K562 (cell line): Measurements from ENCODE around the gene ABHD8. TPM values are rescaled to one million over a fixed set of nuclear protein-coding genes. Genes with fewer than 3 reads are reported as not detected.

Experiments used
- BRD9 ChIP-seq: fragments of 450-650 bp; IDR thresholded peaks from 2 replicates; pipeline ENCODE4 v1.6.1; 2018; ENCODE audit warnings: low read depth; ENCODE audit not compliant: partially characterized antibody
- CBFB ChIP-seq: sonication (generic); formaldehyde crosslinking; IDR thresholded peaks from 2 replicates; pipeline ENCODE4 v1.4.0; 2020; ENCODE audit warnings: mild to moderate bottlenecking, missing genetic modification reagents
- CSDE1 ChIP-seq, 2 experiments: fragments of 450-650 bp; IDR thresholded peaks; 2 replicates each; pipeline ENCODE4 v1.6.1; 2016; ENCODE audit warnings: mild to moderate bottlenecking in 1 of 2
- FOXP1 ChIP-seq: sonication (generic); formaldehyde crosslinking; IDR thresholded peaks from 2 replicates; pipeline ENCODE4 v1.8.0; 2022; ENCODE audit warnings: mild to moderate bottlenecking, missing genetic modification reagents
- HLTF ChIP-seq: fragments of 450-650 bp; IDR thresholded peaks from 2 replicates; pipeline ENCODE4 v1.6.1; 2016
- KLF13 ChIP-seq: fragments of 450-650 bp; IDR thresholded peaks from 2 replicates; pipeline ENCODE4 v1.6.1; 2016; ENCODE audit warnings: missing genetic modification characterization, low read depth, mild to moderate bottlenecking, missing compliant biosample characterization, moderate library complexity, borderline replicate concordance
- MXI1 ChIP-seq: IDR thresholded peaks from 2 replicates; pipeline ENCODE4 v1.6.1; 2011; ENCODE audit warnings: low read depth, mild to moderate bottlenecking, improper control_type of control experiment, low read length
- MYC ChIP-seq, 2 experiments: fragments of 250-450 bp in 1 of 2; sonication (Bioruptor Pico) in 1 of 2; IDR thresholded peaks; 2 replicates each; pipeline versions ENCODE4 v1.5.1 to v1.6.1; 2012 to 2021; ENCODE audit warnings: low read depth in 2 of 2, borderline replicate concordance in 1 of 2, improper control_type of control experiment in 1 of 2, low read length in 1 of 2, mild to moderate bottlenecking in 1 of 2, moderate library complexity in 1 of 2
- NR2F6 ChIP-seq: fragments of 450-650 bp; formaldehyde crosslinking; IDR thresholded peaks from 2 replicates; pipeline ENCODE4 v1.4.0; 2020; ENCODE audit warnings: mild to moderate bottlenecking
- PHB ChIP-seq: fragments of 250-450 bp; sonication (Bioruptor Pico); IDR thresholded peaks from 2 replicates; pipeline ENCODE4 v1.5.0; 2021
- PML ChIP-seq: IDR thresholded peaks from 2 replicates; pipeline ENCODE4 v1.6.1; 2012; ENCODE audit warnings: low read length, inconsistent platforms
- POLR2A ChIP-seq: fragments of 450-650 bp; conservative IDR thresholded peaks from 2 replicates; pipeline ENCODE4 v1.6.1; 2016
- SMAD1 ChIP-seq: fragments of 150-350 bp; IDR thresholded peaks from 2 replicates; pipeline ENCODE4 v1.6.1; 2014; ENCODE audit warnings: low read length, low read depth; ENCODE audit not compliant: partially characterized antibody
- SP2 ChIP-seq: IDR thresholded peaks from 2 replicates; pipeline ENCODE4 v1.6.1; 2011; ENCODE audit warnings: mild to moderate bottlenecking, low read depth, low read length, moderate library complexity; ENCODE audit not compliant: poor library complexity, severe bottlenecking; ENCODE audit errors: extremely low read depth
- TAF1 ChIP-seq: IDR thresholded peaks from 2 replicates; pipeline ENCODE4 v1.6.1; 2011; ENCODE audit warnings: mild to moderate bottlenecking, low read length, moderate library complexity; ENCODE audit not compliant: insufficient read depth, control insufficient read depth, severe bottlenecking; ENCODE audit errors: extremely low read depth
- YY1 ChIP-seq, 3 experiments: IDR thresholded peaks; 2 replicates each; pipeline ENCODE4 v1.6.1; 2011; ENCODE audit warnings: low read length in 2 of 3, mild to moderate bottlenecking in 2 of 3, moderate library complexity in 2 of 3, borderline replicate concordance in 1 of 3, control low read depth in 1 of 3, low read depth in 1 of 3; ENCODE audit not compliant: insufficient read depth in 3 of 3, insufficient replicate concordance in 2 of 3, control insufficient read depth in 1 of 3, insufficient read length in 1 of 3; ENCODE audit errors: extremely low read depth in 1 of 3
- ZBTB1 ChIP-seq: sonication (generic); formaldehyde crosslinking; IDR thresholded peaks from 2 replicates; pipeline ENCODE4 v1.8.1; 2023; ENCODE audit warnings: missing genetic modification reagents, low read depth, mild to moderate bottlenecking, borderline replicate concordance
- ZFX ChIP-seq: sonication (generic); formaldehyde crosslinking; IDR thresholded peaks from 2 replicates; pipeline ENCODE4 v1.8.0; 2022; ENCODE audit warnings: mild to moderate bottlenecking, missing genetic modification reagents, moderate library complexity
- ZNF184 ChIP-seq: sonication (generic); formaldehyde crosslinking; IDR thresholded peaks from 2 replicates; pipeline ENCODE4 v1.5.0; 2020; ENCODE audit warnings: missing genetic modification reagents
- ZNF699 ChIP-seq: fragments of 250-450 bp; sonication (Bioruptor Pico); IDR thresholded peaks from 2 replicates; pipeline ENCODE4 v1.8.0; 2021; ENCODE audit warnings: mild to moderate bottlenecking, moderate library complexity; ENCODE audit not compliant: insufficient replicate concordance
- ZNF764 ChIP-seq: fragments of 250-450 bp; sonication (Bioruptor Pico); IDR thresholded peaks from 2 replicates; pipeline ENCODE4 v1.4.0; 2020; ENCODE audit warnings: low read depth, mild to moderate bottlenecking, moderate library complexity
- polyA plus RNA-seq, 8 experiments: library from polyadenylated mRNA; depleted of rRNA in 4 of 8; stranded (reverse) in 5 of 8; unstranded in 3 of 8; fragments of >200 nt; fragmentation: Nextera tagmentation in 2 of 8; fragmentation: Illumina TruSeq in 1 of 8; extraction: Ambion mirVana in 2 of 8; extraction: Trizol in 1 of 8; gene quantifications; 2 replicates each; pipeline versions ENCODE4 v1.2.1 to v1.2.3, GENCODE V29; 2011 to 2014; ENCODE audit warnings: inconsistent platforms in 1 of 8, missing spikeins in 1 of 8
- total RNA-seq, 7 experiments: library from RNA; depleted of rRNA in 6 of 7; stranded (reverse); fragments of >200 nt in 6 of 7; fragmentation: Illumina TruSeq in 2 of 7; extraction: Trizol in 2 of 7; gene quantifications; 2 replicates each; pipeline versions ENCODE4 v1.2.1 to v1.2.3, GENCODE V29; 2011 to 2021; ENCODE audit warnings: low replicate concordance in 1 of 7
- TF ChIP-seq, protein P1 (sequence below): fragments of 450-650 bp; IDR thresholded peaks from 2 replicates; pipeline ENCODE4 v1.6.1; 2016; ENCODE audit warnings: borderline replicate concordance
- TF ChIP-seq, protein P2 (sequence below), 2 experiments: fragments of 450-650 bp in 1 of 2; sonication (generic) in 1 of 2; formaldehyde crosslinking; conservative IDR thresholded peaks; 2 replicates each; pipeline versions ENCODE4 v1.4.0 to v1.8.1; 2020 to 2022; ENCODE audit warnings: mild to moderate bottlenecking in 1 of 2, missing genetic modification reagents in 1 of 2

Gene ABHD8
- total and polyA plus RNA-seq, 9 of the 15 experiments (the other 6 are each of a cell fraction or from before 2014, with no cell fraction given) = 0.04 to 6.6 (median 2.0) TPM; not detected in 1

- TF ChIP-seq NR2F6 = no peak
- TF ChIP-seq ZNF699 (CRISPR knock-in tag) = no peak
- TF ChIP-seq ZNF764 (CRISPR knock-in tag) = 0 out of 2 replicates have a peak, but pooled peaks have one; percentile 45
- peak; percentile 81 for TF ChIP-seq ZFX
- TF ChIP-seq SMAD1 = no peak
- 0 out of 2 replicates have a peak, but pooled peaks have one; percentile 37 for TF ChIP-seq KLF13
- no peak for TF ChIP-seq HLTF
- no peak for TF ChIP-seq MYC (IDR thresholded peaks at IDR 0.05; ENCODE audit: low read depth, low read length)
- peak; percentile 74; the same call in 1 of the 2 replicates for TF ChIP-seq MYC (CRISPR knock-in tag; IDR thresholded peaks at IDR 0.05; ENCODE audit: borderline replicate concordance, low read depth)
- TF ChIP-seq PML = 0 out of 2 replicates have a peak, but pooled peaks have one; percentile 17
- TF ChIP-seq MXI1 = 0 out of 2 replicates have a peak, but pooled peaks have one; percentile 14
- no peak for TF ChIP-seq TAF1
- TF ChIP-seq, protein P1, sequence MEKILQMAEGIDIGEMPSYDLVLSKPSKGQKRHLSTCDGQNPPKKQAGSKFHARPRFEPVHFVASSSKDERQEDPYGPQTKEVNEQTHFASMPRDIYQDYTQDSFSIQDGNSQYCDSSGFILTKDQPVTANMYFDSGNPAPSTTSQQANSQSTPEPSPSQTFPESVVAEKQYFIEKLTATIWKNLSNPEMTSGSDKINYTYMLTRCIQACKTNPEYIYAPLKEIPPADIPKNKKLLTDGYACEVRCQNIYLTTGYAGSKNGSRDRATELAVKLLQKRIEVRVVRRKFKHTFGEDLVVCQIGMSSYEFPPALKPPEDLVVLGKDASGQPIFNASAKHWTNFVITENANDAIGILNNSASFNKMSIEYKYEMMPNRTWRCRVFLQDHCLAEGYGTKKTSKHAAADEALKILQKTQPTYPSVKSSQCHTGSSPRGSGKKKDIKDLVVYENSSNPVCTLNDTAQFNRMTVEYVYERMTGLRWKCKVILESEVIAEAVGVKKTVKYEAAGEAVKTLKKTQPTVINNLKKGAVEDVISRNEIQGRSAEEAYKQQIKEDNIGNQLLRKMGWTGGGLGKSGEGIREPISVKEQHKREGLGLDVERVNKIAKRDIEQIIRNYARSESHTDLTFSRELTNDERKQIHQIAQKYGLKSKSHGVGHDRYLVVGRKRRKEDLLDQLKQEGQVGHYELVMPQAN = 0 out of 2 replicates have a peak, but pooled peaks have one; percentile 21
- TF ChIP-seq, protein P2, sequence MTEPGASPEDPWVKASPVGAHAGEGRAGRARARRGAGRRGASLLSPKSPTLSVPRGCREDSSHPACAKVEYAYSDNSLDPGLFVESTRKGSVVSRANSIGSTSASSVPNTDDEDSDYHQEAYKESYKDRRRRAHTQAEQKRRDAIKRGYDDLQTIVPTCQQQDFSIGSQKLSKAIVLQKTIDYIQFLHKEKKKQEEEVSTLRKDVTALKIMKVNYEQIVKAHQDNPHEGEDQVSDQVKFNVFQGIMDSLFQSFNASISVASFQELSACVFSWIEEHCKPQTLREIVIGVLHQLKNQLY (CRISPR knock-in tag; conservative IDR thresholded peaks at IDR 0.05) = 0 out of 4 replicates have a peak, but pooled peaks of 1 of the 2 experiments have one; percentile 76
- peak; percentile 45; the same call in 1 of the 2 replicates for TF ChIP-seq POLR2A
- no peak for TF ChIP-seq CSDE1 (IDR thresholded peaks at IDR 0.05)
- no peak for TF ChIP-seq ZBTB1
- TF ChIP-seq PHB (CRISPR knock-in tag) = 0 out of 2 replicates have a peak, but pooled peaks have one; percentile 15
- no peak for TF ChIP-seq SP2
- TF ChIP-seq FOXP1 (CRISPR knock-in tag) = peak; percentile 59; the same call in 1 of the 2 replicates
- TF ChIP-seq ZNF184 (CRISPR knock-in tag) = no peak
- no peak for TF ChIP-seq BRD9
- TF ChIP-seq CBFB (CRISPR knock-in tag) = peak; percentile 36; the same call in 1 of the 2 replicates
- peak; percentile 20 to 74 (median 48) for TF ChIP-seq YY1 (IDR thresholded peaks at IDR 0.05; ENCODE audit: borderline replicate concordance in 1 of 3, control insufficient read depth in 1 of 3, extremely low read depth in 1 of 3, insufficient read depth in 3 of 3, insufficient read length in 1 of 3, insufficient replicate concordance in 2 of 3, low read depth in 1 of 3, low read length in 2 of 3)
Observed at GRCh38 chr19:17337675-17338432, 34.6 kb upstream of the ABHD8 start (continued).
